HepG2 (cell line): ENCODE results near the gene SMYD4. TPM values are rescaled to one million over a fixed set of nuclear protein-coding genes. Genes with fewer than 3 reads are reported as not detected.

Experiments used
- AFF4 ChIP-seq: sonication (generic); formaldehyde crosslinking; IDR thresholded peaks from 2 replicates; pipeline ENCODE4 v1.4.0; 2020; ENCODE audit warnings: missing genetic modification reagents
- ARNTL ChIP-seq: sonication (generic); formaldehyde crosslinking; IDR thresholded peaks from 2 replicates; pipeline ENCODE4 v1.4.0; 2020; ENCODE audit warnings: mild to moderate bottlenecking, missing genetic modification reagents
- ATRX ChIP-seq: sonication (generic); formaldehyde crosslinking; IDR thresholded peaks from 2 replicates; pipeline ENCODE4 v1.4.0; 2020; ENCODE audit warnings: missing genetic modification reagents, borderline replicate concordance
- CENPT ChIP-seq: sonication (generic); formaldehyde crosslinking; IDR thresholded peaks from 2 replicates; pipeline ENCODE4 v1.8.0; 2022; ENCODE audit warnings: low read depth, mild to moderate bottlenecking, moderate library complexity, missing genetic modification reagents
- KAT8 ChIP-seq: IDR thresholded peaks from 2 replicates; pipeline ENCODE4 v1.6.1; 2016; ENCODE audit warnings: missing genetic modification reagents, missing compliant biosample characterization
- MYC ChIP-seq: sonication (generic); formaldehyde crosslinking; IDR thresholded peaks from 2 replicates; pipeline ENCODE4 v1.9.0; 2021; ENCODE audit warnings: missing genetic modification reagents, borderline replicate concordance
- NFE2L2 ChIP-seq: fragments of 150-350 bp; IDR thresholded peaks from 2 replicates; pipeline ENCODE4 v1.6.1; 2014; ENCODE audit warnings: low read length
- NR2F1 ChIP-seq, 2 experiments: fragments of 450-650 bp in 1 of 2; formaldehyde crosslinking in 1 of 2; IDR thresholded peaks; 2 replicates each; pipeline versions ENCODE4 v1.5.0 to v1.6.1; 2016 to 2020; ENCODE audit warnings: mild to moderate bottlenecking in 1 of 2, missing compliant biosample characterization in 1 of 2, missing genetic modification reagents in 1 of 2, moderate library complexity in 1 of 2
- PAF1 ChIP-seq: IDR thresholded peaks from 2 replicates; pipeline ENCODE4 v1.6.1; 2016; ENCODE audit warnings: missing genetic modification reagents, missing compliant biosample characterization
- RAD51 ChIP-seq: fragments of 450-650 bp; IDR thresholded peaks from 2 replicates; pipeline ENCODE4 v1.6.1; 2016; ENCODE audit warnings: borderline replicate concordance
- RBFOX2 ChIP-seq: fragments of 200-400 bp; formaldehyde crosslinking; IDR thresholded peaks from 2 replicates; pipeline ENCODE4 v1.6.1; 2017; ENCODE audit warnings: low read depth, mild to moderate bottlenecking, low read length
- SALL2 ChIP-seq: sonication (generic); formaldehyde crosslinking; IDR thresholded peaks from 2 replicates; pipeline ENCODE4 v1.8.1; 2023; ENCODE audit warnings: mild to moderate bottlenecking, missing genetic modification reagents, inconsistent platforms
- SMARCE1 ChIP-seq: fragments of 450-650 bp; IDR thresholded peaks from 2 replicates; pipeline ENCODE4 v1.6.1; 2017; ENCODE audit warnings: borderline replicate concordance
- SOX5 ChIP-seq: IDR thresholded peaks from 2 replicates; pipeline ENCODE4 v1.6.1; 2016; ENCODE audit warnings: borderline replicate concordance
- STAT5B ChIP-seq: sonication (generic); formaldehyde crosslinking; IDR thresholded peaks from 2 replicates; pipeline ENCODE4 v1.4.0; 2020; ENCODE audit warnings: missing genetic modification reagents
- ZC3H4 ChIP-seq: sonication (generic); formaldehyde crosslinking; IDR thresholded peaks from 2 replicates; pipeline ENCODE4 v1.4.0; 2020; ENCODE audit warnings: missing genetic modification reagents, borderline replicate concordance
- ZFP36L2 ChIP-seq: sonication (generic); formaldehyde crosslinking; IDR thresholded peaks from 2 replicates; pipeline ENCODE4 v1.4.0; 2020; ENCODE audit warnings: missing genetic modification reagents
- ZNF10 ChIP-seq: sonication (generic); formaldehyde crosslinking; IDR thresholded peaks from 2 replicates; pipeline ENCODE4 v1.4.0; 2020; ENCODE audit warnings: mild to moderate bottlenecking, low read depth, missing genetic modification reagents, borderline replicate concordance
- ZNF101 ChIP-seq: sonication (generic); formaldehyde crosslinking; IDR thresholded peaks from 2 replicates; pipeline ENCODE4 v1.4.0; 2020; ENCODE audit warnings: mild to moderate bottlenecking, low read depth, missing genetic modification reagents, borderline replicate concordance
- ZNF432 ChIP-seq: sonication (generic); formaldehyde crosslinking; IDR thresholded peaks from 2 replicates; pipeline ENCODE4 v1.5.0; 2020; ENCODE audit warnings: missing genetic modification reagents, mild to moderate bottlenecking, borderline replicate concordance
- ZNF605 ChIP-seq: sonication (generic); formaldehyde crosslinking; IDR thresholded peaks from 2 replicates; pipeline ENCODE4 v1.8.0; 2022; ENCODE audit warnings: mild to moderate bottlenecking, missing genetic modification reagents
- ZNF737 ChIP-seq: sonication (generic); formaldehyde crosslinking; IDR thresholded peaks from 2 replicates; pipeline ENCODE4 v1.5.0; 2020; ENCODE audit warnings: missing genetic modification reagents, mild to moderate bottlenecking, borderline replicate concordance
- ZSCAN9 ChIP-seq: IDR thresholded peaks from 2 replicates; pipeline ENCODE4 v1.6.1; 2016; ENCODE audit warnings: borderline replicate concordance
- polyA plus RNA-seq, 8 experiments: library from polyadenylated mRNA; depleted of rRNA in 3 of 8; stranded (reverse) in 7 of 8; unstranded in 1 of 8; fragments of >200 nt; fragmentation: Illumina TruSeq in 4 of 8; extraction: Trizol in 4 of 8; gene quantifications; 2 replicates each; pipeline versions ENCODE4 v1.2.1 to v1.2.3, GENCODE V29; 2011 to 2016; ENCODE audit warnings: low read depth in 4 of 8, missing spikeins in 1 of 8, mixed read lengths in 1 of 8; ENCODE audit not compliant: insufficient read depth in 1 of 8
- total RNA-seq, 5 experiments: library from RNA; depleted of rRNA; stranded (reverse); fragments of >200 nt; fragmentation: Illumina TruSeq; extraction: Trizol; gene quantifications; 2 replicates each; pipeline ENCODE4 v1.2.3, GENCODE V29; 2016; ENCODE audit warnings: low read depth in 1 of 5
- TF ChIP-seq, protein P1 (sequence below): sonication (generic); formaldehyde crosslinking; IDR thresholded peaks from 2 replicates; pipeline ENCODE4 v1.4.0; 2020; ENCODE audit warnings: missing genetic modification reagents, borderline replicate concordance
- TF ChIP-seq, protein P2 (sequence below), 2 experiments: sonication (generic) in 1 of 2; formaldehyde crosslinking in 1 of 2; IDR thresholded peaks; 2 replicates each; pipeline versions ENCODE4 v1.4.0 to v1.6.1; 2018 to 2020; ENCODE audit warnings: missing genetic modification reagents in 2 of 2, borderline replicate concordance in 1 of 2, low read depth in 1 of 2, mild to moderate bottlenecking in 1 of 2, missing biosample characterization in 1 of 2

The SMYD4 gene
- total and polyA plus RNA-seq, 2 of the 13 experiments (the other 11 are each of a cell fraction or from before 2014, with no cell fraction given), result 7.4 to 11.3 TPM

- 0 out of 2 replicates have a peak, but pooled peaks have one; percentile 53 for TF ChIP-seq ZNF101 (CRISPR knock-in tag)
- no peak for TF ChIP-seq CENPT (CRISPR knock-in tag)
- TF ChIP-seq SMARCE1, result no peak
- TF ChIP-seq ATRX (CRISPR knock-in tag), result no peak
- TF ChIP-seq NR2F1 (CRISPR knock-in tag; IDR thresholded peaks at IDR 0.05), result no peak; a peak in 1 of 4 replicates
- TF ChIP-seq, protein P1, sequence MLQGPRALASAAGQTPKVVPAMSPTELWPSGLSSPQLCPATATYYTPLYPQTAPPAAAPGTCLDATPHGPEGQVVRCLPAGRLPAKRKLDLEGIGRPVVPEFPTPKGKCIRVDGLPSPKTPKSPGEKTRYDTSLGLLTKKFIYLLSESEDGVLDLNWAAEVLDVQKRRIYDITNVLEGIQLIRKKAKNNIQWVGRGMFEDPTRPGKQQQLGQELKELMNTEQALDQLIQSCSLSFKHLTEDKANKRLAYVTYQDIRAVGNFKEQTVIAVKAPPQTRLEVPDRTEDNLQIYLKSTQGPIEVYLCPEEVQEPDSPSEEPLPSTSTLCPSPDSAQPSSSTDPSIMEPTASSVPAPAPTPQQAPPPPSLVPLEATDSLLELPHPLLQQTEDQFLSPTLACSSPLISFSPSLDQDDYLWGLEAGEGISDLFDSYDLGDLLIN (CRISPR knock-in tag), result no peak
- TF ChIP-seq ZC3H4 (CRISPR knock-in tag), result no peak
- no peak for TF ChIP-seq ARNTL
- no peak for TF ChIP-seq MYC (CRISPR knock-in tag)
- no peak for TF ChIP-seq SOX5 (CRISPR knock-in tag)
- no peak for TF ChIP-seq PAF1 (CRISPR knock-in tag)
- no peak for TF ChIP-seq ZNF432 (CRISPR knock-in tag)
- TF ChIP-seq RBFOX2, result peak; percentile 92
- TF ChIP-seq STAT5B, result no peak
- TF ChIP-seq, protein P2, sequence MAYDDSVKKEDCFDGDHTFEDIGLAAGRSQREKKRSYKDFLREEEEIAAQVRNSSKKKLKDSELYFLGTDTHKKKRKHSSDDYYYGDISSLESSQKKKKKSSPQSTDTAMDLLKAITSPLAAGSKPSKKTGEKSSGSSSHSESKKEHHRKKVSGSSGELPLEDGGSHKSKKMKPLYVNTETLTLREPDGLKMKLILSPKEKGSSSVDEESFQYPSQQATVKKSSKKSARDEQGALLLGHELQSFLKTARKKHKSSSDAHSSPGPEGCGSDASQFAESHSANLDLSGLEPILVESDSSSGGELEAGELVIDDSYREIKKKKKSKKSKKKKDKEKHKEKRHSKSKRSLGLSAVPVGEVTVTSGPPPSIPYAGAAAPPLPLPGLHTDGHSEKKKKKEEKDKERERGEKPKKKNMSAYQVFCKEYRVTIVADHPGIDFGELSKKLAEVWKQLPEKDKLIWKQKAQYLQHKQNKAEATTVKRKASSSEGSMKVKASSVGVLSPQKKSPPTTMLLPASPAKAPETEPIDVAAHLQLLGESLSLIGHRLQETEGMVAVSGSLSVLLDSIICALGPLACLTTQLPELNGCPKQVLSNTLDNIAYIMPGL (CRISPR knock-in tag; IDR thresholded peaks at IDR 0.05; ENCODE audit: borderline replicate concordance in 1 of 2, low read depth in 1 of 2), result peak in 1 of 2 experiments; percentile 56; a peak in 1 of 4 replicates
- no peak for TF ChIP-seq RAD51
- no peak for TF ChIP-seq ZFP36L2 (CRISPR knock-in tag)
- TF ChIP-seq KAT8 (CRISPR knock-in tag), result no peak
- no peak for TF ChIP-seq ZNF737 (CRISPR knock-in tag)
- no peak for TF ChIP-seq SALL2 (CRISPR knock-in tag)
- no peak for TF ChIP-seq ZNF605 (CRISPR knock-in tag)
- no peak for TF ChIP-seq ZSCAN9 (CRISPR knock-in tag)
- TF ChIP-seq ZNF10 (CRISPR knock-in tag), result no peak
- no peak for TF ChIP-seq NFE2L2
- no peak for TF ChIP-seq AFF4
Measured at GRCh38 chr17:1735834-1736347, 93.8 kb downstream of the SMYD4 start (continued).
